Stimulated activated CD4-positive, alpha-beta T cell treated with anti-CD3 and anti-CD28 coated beads, Interleukin-4, amount 100 ng/mL, for 4 hours (primary cell): Measurements from ENCODE around the gene FPR2.
"Not testable (repeated sequence)": the region's sequence is repeated elsewhere in the genome, so short reads cannot be mapped to it uniquely, and the experiment has no call there.

Experiments
- DNase-seq, 2 experiments: peaks; one replicate each; pipeline ENCODE4 v3.0.0-alpha.2; 2020

Gene FPR2

GRCh38 chr19:51740356-51740755 is 20.6 kb upstream of the FPR2 start:
- no peak for DNase-seq

GRCh38 chr19:51742789-51743188 is 18.2 kb upstream of the FPR2 start:
- no peak for DNase-seq

- no peak for DNase-seq
These were observed 17.6 kb upstream of the FPR2 start for GRCh38 chr19:51743405-51743804.

- DNase-seq: no peak
These were observed 14.2 kb upstream of the FPR2 start for GRCh38 chr19:51746731-51747130.

- no peak for DNase-seq
These were observed 11.0 kb upstream of the FPR2 start for GRCh38 chr19:51749979-51750378.

GRCh38 chr19:51750400-51751094 is 10.4 kb upstream of the FPR2 start:
- DNase-seq: no peak

GRCh38 chr19:51751655-51752054 is 9.3 kb upstream of the FPR2 start, which contains the start of gene FPR1:
TSS of gene FPR1 (minus strand) at chr19:51751878. CDS start at chr19:51746994, 4,884 bp downstream.
- no peak for DNase-seq

GRCh38 chr19:51754109-51754508 is 6.9 kb upstream of the FPR2 start:
- DNase-seq: no peak

GRCh38 chr19:51754770-51755169 is 6.2 kb upstream of the FPR2 start:
- no peak for DNase-seq

- no peak for DNase-seq
These were observed 5.4 kb upstream of the FPR2 start for GRCh38 chr19:51755571-51755970.

- DNase-seq: no peak
These were observed 716 bp downstream of the FPR2 start for GRCh38 chr19:51761696-51762095.

GRCh38 chr19:51765086-51765485 is 4.1 kb downstream of the FPR2 start:
- DNase-seq: no peak

GRCh38 chr19:51766461-51766860 is 5.5 kb downstream of the FPR2 start:
- no peak for DNase-seq

GRCh38 chr19:51771376-51772130 is 10.6 kb downstream of the FPR2 start:
- DNase-seq: no peak

- no peak for DNase-seq
These were observed 12.0 kb downstream of the FPR2 start for GRCh38 chr19:51772977-51773376.

GRCh38 chr19:51776561-51776960 is 15.6 kb downstream of the FPR2 start:
- not testable (repeated sequence) for DNase-seq

GRCh38 chr19:51777570-51778462 is 16.8 kb downstream of the FPR2 start:
- peak; percentile 16 to 17 for DNase-seq

GRCh38 chr19:51779181-51779580 is 18.2 kb downstream of the FPR2 start:
- no peak for DNase-seq

GRCh38 chr19:51779703-51780102 is 18.7 kb downstream of the FPR2 start:
- no peak for DNase-seq

GRCh38 chr19:51780270-51780669 is 19.3 kb downstream of the FPR2 start:
- DNase-seq: no peak

- DNase-seq: no peak
These were observed 21.0 kb downstream of the FPR2 start for GRCh38 chr19:51781999-51782398.

- no peak for DNase-seq
These were observed 22.4 kb downstream of the FPR2 start for GRCh38 chr19:51783372-51783771.

- no peak for DNase-seq
These were observed 23.3 kb downstream of the FPR2 start for GRCh38 chr19:51784109-51784785.
